Peyer's patch (tissue), 4 donors: Measurements from ENCODE around the gene UNC93B1.

Experiments used
- CTCF ChIP-seq, 6 experiments: fragments of 450-650 bp in 4 of 6; fragments of 200-600 bp in 2 of 6; sonication (generic) in 1 of 6; IDR thresholded peaks; one replicate each; pipeline ENCODE4 v1.5.1; 2017 to 2019; ENCODE audit warnings: antibody characterized with exemption in 6 of 6, mild to moderate bottlenecking in 3 of 6, moderate library complexity in 1 of 6
- POLR2A ChIP-seq, 2 donors: fragments of 450-650 bp; IDR thresholded peaks; one replicate each; pipeline ENCODE4 v1.5.1; 2017; ENCODE audit warnings: antibody characterized with exemption in 2 of 2, mild to moderate bottlenecking in 2 of 2, moderate library complexity in 2 of 2

GRCh38 chr11:68032003-68032402, 28.1 kb upstream of the UNC93B1 start:
- TF ChIP-seq POLR2A (IDR thresholded peaks at IDR 0.05) (no peak), CTCF (IDR thresholded peaks at IDR 0.05) (no peak)
